Amniotic stem cell (primary cell): ENCODE results near the gene TGFBR3L.

Experiments used
- DNase-seq: peaks from one replicate; lab custom pipeline; 2025; lab: John Stamatoyannopoulos, UW

The TGFBR3L gene

DNA sequence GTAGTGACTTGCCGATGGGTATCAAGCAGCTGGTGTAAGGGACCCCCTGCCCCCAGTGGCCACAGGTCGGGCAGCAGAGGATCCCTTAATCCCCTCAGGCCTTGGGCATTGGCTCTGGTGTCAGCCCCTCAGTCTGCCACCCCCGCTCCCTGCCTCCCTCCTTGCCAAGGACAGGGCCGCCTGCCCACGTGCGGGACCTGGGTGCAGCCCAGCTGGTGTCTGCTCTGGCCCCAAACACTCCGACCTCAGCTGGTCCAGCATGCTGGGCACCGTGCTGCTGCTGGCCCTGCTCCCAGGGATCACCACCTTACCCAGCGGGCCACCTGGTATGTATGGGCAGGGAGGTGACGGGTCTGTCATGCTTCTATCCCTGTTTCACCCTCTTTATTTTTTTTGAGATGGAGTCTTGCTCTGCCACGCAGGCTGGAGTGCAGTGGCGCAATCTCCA, at the start of gene TGFBR3L:
Gene TGFBR3L, plus strand, starts transcription at position 233 of the 448 bp plus-strand sequence.
- DNase-seq: no peak

- no peak for DNase-seq
Observed at GRCh38 chr19:7865262-7865911, 49.2 kb upstream of the TGFBR3L start.

- no peak for DNase-seq
Observed at GRCh38 chr19:7866399-7867091, 48.1 kb upstream of the TGFBR3L start.

GRCh38 chr19:7867092-7867844, 47.4 kb upstream of the TGFBR3L start:
- DNase-seq: no peak

GRCh38 chr19:7868326-7868670, 46.3 kb upstream of the TGFBR3L start:
- no peak for DNase-seq

DNA sequence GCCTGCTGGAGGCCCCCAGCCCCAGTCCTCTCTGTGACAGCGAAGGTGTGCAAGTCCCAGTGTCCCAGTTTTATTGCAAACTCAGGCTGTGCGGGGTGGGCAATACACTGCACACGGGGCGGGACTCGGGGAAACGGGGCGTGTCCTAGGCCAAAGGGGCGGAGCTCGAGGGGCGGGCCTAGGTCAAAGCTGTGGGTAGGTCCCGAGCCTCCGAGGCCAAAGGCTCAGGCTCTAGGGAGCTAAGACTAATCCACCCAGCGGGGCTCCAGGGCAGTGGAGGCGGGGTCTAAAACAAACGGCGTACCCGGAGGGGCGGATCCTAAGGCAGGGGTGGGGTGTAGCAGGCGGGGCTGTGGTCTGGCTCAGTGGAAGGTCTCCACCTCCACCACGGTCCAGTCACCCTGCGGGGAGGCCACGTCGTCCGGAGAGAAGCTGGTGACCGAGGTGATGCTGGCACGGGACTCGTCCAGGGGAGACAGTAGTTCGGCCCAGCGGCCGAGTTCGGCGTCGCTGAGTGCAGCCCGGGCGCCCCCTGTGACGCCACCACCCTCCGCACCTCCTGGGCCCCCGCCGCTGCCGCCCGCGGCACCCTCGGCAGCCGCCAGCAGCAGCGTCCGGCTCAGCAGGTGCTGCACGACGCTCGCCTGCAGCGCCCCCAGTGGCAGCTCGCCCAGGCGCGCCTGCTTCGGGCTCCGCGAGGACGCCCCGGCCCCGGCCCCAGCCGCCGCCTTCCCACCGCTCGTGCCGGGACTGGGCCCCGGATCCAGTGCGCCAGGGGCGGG, 45.8 kb upstream of the TGFBR3L start:
- DNase-seq: peak; percentile 46

DNA sequence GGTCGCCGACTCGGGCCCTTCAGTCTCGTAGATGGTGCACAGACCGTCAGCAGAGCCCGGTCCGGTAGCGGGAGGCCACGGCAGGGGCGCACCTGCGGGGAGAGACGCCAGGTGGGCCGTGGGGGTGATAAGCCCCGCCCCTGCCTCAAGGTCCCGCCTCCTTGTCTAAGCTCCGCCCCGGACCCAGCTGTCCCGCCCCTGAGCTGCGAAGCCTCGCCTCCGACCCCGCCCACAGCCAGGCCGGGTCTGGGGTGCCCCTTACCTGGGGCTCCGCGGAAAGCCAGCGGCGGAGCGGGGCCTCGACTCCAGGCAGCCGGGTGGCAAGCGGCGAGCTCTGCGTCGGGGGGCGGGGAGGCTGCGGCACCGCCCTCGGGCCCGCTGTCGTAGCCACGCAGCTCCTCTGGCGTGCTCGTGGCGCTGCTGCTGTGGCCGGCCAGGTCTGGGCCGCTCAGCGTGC, 45.1 kb upstream of the TGFBR3L start:
- no peak for DNase-seq

- DNase-seq: no peak
Observed at GRCh38 chr19:7869910-7870511, 44.6 kb upstream of the TGFBR3L start.

DNA sequence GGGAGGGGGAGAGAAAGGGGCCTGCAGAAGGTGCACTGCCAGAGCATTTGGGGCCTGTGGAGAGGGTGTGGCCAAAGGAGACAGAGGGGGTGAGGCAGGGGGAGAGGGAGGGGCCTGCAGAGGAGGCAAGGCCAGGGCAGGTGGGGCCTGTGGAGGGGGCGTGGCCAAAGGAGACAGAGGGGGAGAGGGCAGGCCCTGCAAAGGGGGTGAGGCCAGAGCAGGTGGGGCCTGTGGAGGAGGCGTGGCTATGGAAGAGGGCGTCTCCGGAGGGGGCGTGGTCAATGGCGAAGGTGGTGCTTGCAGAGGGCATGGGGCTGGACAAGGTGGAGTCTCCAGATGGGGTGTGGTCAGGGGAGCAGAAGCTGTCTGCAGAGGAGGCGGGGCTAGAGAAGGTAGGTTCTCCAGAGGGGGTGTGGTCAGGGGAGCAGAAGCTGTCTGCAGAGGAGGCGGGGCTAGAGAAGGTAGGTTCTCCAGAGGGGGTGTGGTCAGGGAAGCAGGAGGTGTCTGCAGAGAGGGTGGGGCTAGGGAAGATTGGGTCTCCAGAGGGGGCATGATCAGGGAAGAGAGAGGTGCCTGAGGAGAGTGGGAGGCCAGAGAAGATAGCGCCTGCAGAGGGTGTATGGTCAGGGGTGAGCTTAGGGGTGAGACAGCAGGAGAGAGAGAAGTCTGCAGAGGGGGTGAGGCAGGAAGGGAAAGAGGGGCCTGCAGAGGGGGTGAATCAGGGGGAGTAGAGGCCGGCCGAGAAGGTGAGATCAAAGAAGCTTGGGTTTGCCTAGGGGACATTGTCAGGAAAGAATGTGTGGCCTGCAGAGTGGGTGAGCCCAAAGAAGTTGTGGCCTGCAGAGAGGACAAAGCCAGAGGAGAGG, 43.8 kb upstream of the TGFBR3L start:
- DNase-seq: no peak

- peak; percentile 49 for DNase-seq
Observed at GRCh38 chr19:7871437-7872305, 43.0 kb upstream of the TGFBR3L start.

- no peak for DNase-seq
Observed at GRCh38 chr19:7872306-7873204, 42.1 kb upstream of the TGFBR3L start.

DNA sequence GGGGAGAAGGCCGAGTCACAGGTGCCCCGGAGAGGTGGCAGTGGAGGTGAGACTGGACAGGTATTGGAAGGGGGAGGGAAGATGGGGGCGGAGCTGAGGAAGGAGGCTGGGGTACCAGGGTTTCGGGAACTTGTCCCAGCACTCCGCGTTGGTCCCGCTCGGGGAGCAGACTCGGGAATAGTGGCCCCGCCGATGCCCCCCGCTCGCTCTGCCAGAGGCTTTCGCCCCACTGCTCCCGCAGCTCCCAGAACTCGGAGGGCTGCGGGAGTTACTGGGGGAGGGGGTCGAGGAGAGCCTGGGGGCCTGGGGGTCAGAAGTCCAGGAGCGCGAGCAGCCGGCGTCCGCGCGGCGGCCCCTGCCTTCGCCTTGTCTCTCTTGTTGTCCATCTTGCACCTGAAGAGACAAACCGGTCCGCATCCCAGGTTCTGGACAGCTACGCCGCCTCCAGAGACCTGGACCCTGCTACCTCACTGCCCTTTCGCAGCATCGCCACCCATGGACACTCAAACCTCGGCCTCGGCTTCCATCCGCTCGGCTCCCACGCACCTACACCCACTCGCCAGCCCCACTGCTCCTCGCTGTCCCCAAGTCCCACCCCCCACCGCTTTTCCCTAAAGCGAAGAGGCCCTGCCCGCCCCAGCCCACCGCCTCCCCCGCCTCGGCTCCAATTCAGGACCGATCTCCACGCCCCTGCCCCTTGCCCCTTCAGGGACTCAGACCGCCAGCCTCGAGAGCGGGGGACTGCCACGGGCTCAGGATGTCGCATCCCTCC, 41.1 kb upstream of the TGFBR3L start:
- no peak for DNase-seq

GRCh38 chr19:7874076-7874896, 40.3 kb upstream of the TGFBR3L start, which contains the start of gene PRR36:
Gene PRR36 (minus strand): TSS chr19:7874390. CDS start chr19:7873689, 701 bp downstream.
- DNase-seq: no peak

- no peak for DNase-seq
Observed at GRCh38 chr19:7874897-7875273, 39.7 kb upstream of the TGFBR3L start.

- DNase-seq: no peak
Observed at GRCh38 chr19:7877249-7877836, 37.3 kb upstream of the TGFBR3L start.

DNA sequence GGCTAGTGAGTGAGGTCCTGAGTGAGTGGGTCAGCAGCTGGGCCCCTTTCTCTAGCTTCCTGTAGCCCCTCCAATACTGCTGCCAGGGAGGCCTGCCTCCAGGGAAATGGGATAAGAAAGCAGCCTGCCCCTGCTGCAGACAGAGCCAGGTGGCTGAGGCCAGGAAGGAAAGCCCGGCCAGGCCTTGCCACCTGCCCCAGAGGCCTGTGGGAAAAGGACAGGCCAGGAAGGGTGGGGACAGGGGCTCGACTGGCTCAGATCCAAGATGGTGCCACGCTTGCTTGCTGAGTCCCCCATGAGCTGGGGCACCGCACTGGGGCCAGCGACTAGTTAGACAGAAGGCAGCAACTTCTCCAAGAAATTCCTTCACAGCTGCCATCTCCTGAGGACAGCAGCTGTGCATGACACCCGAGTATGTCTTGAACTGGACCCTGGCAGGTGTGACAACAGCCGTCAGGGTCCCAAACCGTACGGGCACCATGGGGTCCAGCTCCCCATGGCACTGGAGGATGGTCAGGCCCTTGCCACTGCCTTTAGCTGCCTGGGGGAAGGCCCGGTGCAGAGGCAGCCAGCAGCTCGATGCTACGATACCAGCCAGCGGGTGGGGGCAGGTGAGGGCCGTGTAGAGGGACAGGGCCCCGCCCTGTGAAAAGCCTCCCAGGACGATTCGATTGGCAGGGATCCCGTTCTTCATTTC, 35.4 kb upstream of the TGFBR3L start:
- no peak for DNase-seq
